GM12891 (cell line): ENCODE data around the gene DDX4.
"Not testable (repeated sequence)": the region's sequence is repeated elsewhere in the genome, so short reads cannot be mapped to it uniquely, and the experiment has no call there.

Experiments used
- PAX5 ChIP-seq: IDR thresholded peaks from 2 replicates; pipeline ENCODE4 v1.6.1; 2011; ENCODE audit warnings: low read length, moderate library complexity, mild to moderate bottlenecking; ENCODE audit not compliant: insufficient read depth, severe bottlenecking
- POLR2A ChIP-seq: IDR thresholded peaks from 2 replicates; pipeline ENCODE4 v1.6.1; 2011; ENCODE audit warnings: low read depth, low read length, control low read depth
- POLR2AphosphoS5 ChIP-seq: IDR thresholded peaks from 2 replicates; pipeline ENCODE4 v1.6.1; 2011; ENCODE audit warnings: low read depth, low read length, control low read depth
- TAF1 ChIP-seq: IDR thresholded peaks from 2 replicates; pipeline ENCODE4 v1.6.1; 2011; ENCODE audit warnings: low read depth, low read length, control low read depth

DNA sequence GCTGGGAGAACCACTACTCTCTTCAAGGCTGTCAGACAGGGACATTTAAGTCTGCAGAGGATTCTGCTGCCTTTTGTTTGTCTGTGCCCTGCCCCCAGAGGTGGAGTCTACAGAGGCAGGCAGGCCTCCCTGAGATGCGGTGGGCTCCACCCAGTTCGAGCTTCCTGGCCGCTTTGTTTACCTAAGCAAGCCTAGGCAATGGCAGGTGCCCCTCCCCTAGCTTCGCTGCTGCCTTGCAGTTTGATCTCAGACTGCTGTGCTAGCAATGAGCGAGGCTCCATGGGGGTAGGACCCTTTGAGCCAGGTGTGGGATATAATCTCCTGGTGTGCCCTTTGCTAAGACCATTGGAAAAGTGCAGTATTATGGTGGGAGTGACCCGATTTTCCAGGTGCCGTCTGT is 71.0 kb downstream of the DDX4 start:
- TF ChIP-seq POLR2AphosphoS5, TAF1, POLR2A, PAX5: not testable (repeated sequence)
